Bronchial epithelial cell (primary cell): Measurements from ENCODE around the gene EP400. TPM values are rescaled to one million over a fixed set of nuclear protein-coding genes. Genes with fewer than 3 reads are reported as not detected.

Experiments
- DNase-seq: peaks from one replicate; pipeline ENCODE4 v3.0.0-alpha.2; 2010; ENCODE audit warnings: low read depth
- FAIRE-seq: peaks from 2 replicates; lab custom pipeline; 2011; peaks lifted over from hg19 to GRCh38; lab: Jason Lieb, UNC
- H3K27me3 ChIP-seq: 2 replicates; pipeline ENCODE4 v1.5.1; 2011; ENCODE audit warnings: low read length; ENCODE audit not compliant: control insufficient read depth, insufficient read depth
- H3K36me3 ChIP-seq: 2 replicates; pipeline ENCODE4 v1.5.1; 2011; ENCODE audit warnings: low read length; ENCODE audit not compliant: control insufficient read depth, insufficient read depth
- H3K4me3 ChIP-seq: 2 replicates; pipeline ENCODE4 v1.5.1; 2011; ENCODE audit warnings: mild to moderate bottlenecking, low read depth, low read length, control low read depth
- CTCF ChIP-seq: IDR thresholded peaks from 2 replicates; pipeline ENCODE4 v1.5.1; 2011; ENCODE audit warnings: mild to moderate bottlenecking, moderate library complexity, low read length, control low read depth, inconsistent platforms; ENCODE audit not compliant: insufficient read depth, severe bottlenecking
- total RNA-seq: library from RNA; depleted of rRNA; stranded (reverse); fragments of >200 nt; gene quantifications from 2 replicates; pipeline ENCODE4 v1.2.1, GENCODE V29; 2014

EP400 gene
- 5.8 and 6.7 TPM in 2 replicates for total RNA-seq

GRCh38 chr12:131949431-131950181 lies at the start of gene EP400:
TSS of gene EP400 (plus strand) at chr12:131949942. CDS start at chr12:131960620, 10,678 bp downstream.
- Histone ChIP-seq H3K4me3 (peak within 1 kb of the TSS; percentile 83), H3K27me3 (no peaks in the 10 kb centered on the region), H3K36me3 (peaks cover 3% of the 10 kb centered on the region)
- TF ChIP-seq CTCF, result peak; percentile 45
- DNase-seq (peak; percentile 70), FAIRE-seq (no peak)

GRCh38 chr12:131900397-131900796 lies 49.3 kb upstream of the EP400 start:
- peak; percentile 50 for DNase-seq
- TF ChIP-seq CTCF, result peak; percentile 2
- Histone ChIP-seq H3K36me3 (peaks cover 10% of the 10 kb centered on the region), H3K4me3 (no peak overlapping the region), H3K27me3 (no peaks in the 10 kb centered on the region)
- no peak for FAIRE-seq

- H3K27me3 ChIP-seq, result no peaks in the 10 kb centered on the region
- FAIRE-seq, result no peak
- peaks cover 11% of the 10 kb centered on the region for H3K36me3 ChIP-seq
- DNase-seq, result no peak
- no peak overlapping the region for H3K4me3 ChIP-seq
- no peak for TF ChIP-seq CTCF
Measured at GRCh38 chr12:131901431-131902331, 48.1 kb upstream of the EP400 start.

- Histone ChIP-seq H3K27me3 (no peaks in the 10 kb centered on the region), H3K4me3 (no peak overlapping the region), H3K36me3 (peaks cover 9% of the 10 kb centered on the region)
- peak; percentile 36 for FAIRE-seq
- no peak for TF ChIP-seq CTCF
- DNase-seq, result peak; percentile 31
Measured at GRCh38 chr12:131902332-131903241, 47.2 kb upstream of the EP400 start.

GRCh38 chr12:131903270-131904255 lies 46.2 kb upstream of the EP400 start:
- H3K27me3 ChIP-seq, result no peaks in the 10 kb centered on the region
- FAIRE-seq, result no peak
- H3K36me3 ChIP-seq, result peaks cover 10% of the 10 kb centered on the region
- DNase-seq, result no peak
- no peak for TF ChIP-seq CTCF
- no peak overlapping the region for H3K4me3 ChIP-seq
